ENCODE data around the gene SOX13. TPM values are rescaled to one million over a fixed set of nuclear protein-coding genes. Genes with fewer than 3 reads are reported as not detected.

The SOX13 gene
- total RNA-seq, 2 donors from 2014 or later, result 91.9 to 95.9 TPM

DNA sequence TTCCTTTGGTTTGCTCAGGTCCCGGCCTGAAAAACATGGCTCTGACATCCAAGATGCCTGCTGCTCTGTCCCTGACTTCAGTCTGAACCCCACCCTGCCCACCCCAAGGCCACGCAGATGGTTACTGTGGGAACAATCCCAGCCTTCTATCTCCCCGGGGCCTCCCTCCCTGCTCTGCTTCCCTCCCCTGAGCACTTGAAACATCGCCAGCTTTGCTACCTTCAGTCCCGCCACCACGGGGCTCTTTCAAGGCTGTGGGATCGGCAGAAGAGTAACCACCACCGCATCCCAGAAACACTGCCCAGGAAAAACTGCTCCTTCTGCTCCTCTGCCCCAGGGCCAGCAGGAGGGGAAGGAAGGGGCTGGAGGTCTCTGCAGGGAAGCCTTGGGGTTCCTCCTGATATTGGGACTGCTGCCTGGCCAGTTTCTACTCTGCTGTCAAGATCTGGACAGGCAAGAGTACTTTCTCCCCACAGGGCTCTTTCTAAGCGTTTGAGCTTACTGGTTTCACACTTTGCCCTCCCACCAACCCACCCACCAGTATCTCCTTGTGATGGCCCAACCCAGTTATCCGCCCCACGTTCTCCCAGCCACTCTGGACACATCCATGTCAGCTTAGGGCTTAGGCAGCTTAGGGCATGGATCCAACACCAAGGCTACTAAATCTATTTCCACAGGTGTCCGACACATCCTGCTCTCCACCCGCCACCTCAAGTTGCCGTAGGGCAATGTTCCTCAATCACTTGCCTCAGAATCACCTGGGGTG is 70.5 kb downstream of the SOX13 start:
- no peak overlapping the region for H3K27ac ChIP-seq
- no peak for DNase-seq (ENCODE audit: low spot score)
- no peak overlapping the region for H3K4me3 ChIP-seq
- no peaks in the 10 kb centered on the region for H3K4me1 ChIP-seq (replicated peaks)
- H3K36me3 ChIP-seq, result no peaks in the 10 kb centered on the region
- intact Hi-C loops (cut with DNase I), result no loop called here
- WGBS, result 70% methylated on average over 14 of the region's 14 CpGs
- no peaks in the 10 kb centered on the region for H3K9me3 ChIP-seq
- no peak for TF ChIP-seq POLR2AphosphoS5 (IDR thresholded peaks at IDR 0.05)
- TF ChIP-seq, protein P1, sequence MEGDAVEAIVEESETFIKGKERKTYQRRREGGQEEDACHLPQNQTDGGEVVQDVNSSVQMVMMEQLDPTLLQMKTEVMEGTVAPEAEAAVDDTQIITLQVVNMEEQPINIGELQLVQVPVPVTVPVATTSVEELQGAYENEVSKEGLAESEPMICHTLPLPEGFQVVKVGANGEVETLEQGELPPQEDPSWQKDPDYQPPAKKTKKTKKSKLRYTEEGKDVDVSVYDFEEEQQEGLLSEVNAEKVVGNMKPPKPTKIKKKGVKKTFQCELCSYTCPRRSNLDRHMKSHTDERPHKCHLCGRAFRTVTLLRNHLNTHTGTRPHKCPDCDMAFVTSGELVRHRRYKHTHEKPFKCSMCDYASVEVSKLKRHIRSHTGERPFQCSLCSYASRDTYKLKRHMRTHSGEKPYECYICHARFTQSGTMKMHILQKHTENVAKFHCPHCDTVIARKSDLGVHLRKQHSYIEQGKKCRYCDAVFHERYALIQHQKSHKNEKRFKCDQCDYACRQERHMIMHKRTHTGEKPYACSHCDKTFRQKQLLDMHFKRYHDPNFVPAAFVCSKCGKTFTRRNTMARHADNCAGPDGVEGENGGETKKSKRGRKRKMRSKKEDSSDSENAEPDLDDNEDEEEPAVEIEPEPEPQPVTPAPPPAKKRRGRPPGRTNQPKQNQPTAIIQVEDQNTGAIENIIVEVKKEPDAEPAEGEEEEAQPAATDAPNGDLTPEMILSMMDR (IDR thresholded peaks at IDR 0.05), result no peak
- no peak for TF ChIP-seq POLR2A (IDR thresholded peaks at IDR 0.05)
- no peaks in the 10 kb centered on the region for H3K27me3 ChIP-seq (replicated peaks; ENCODE audit: insufficient read depth)

DNA sequence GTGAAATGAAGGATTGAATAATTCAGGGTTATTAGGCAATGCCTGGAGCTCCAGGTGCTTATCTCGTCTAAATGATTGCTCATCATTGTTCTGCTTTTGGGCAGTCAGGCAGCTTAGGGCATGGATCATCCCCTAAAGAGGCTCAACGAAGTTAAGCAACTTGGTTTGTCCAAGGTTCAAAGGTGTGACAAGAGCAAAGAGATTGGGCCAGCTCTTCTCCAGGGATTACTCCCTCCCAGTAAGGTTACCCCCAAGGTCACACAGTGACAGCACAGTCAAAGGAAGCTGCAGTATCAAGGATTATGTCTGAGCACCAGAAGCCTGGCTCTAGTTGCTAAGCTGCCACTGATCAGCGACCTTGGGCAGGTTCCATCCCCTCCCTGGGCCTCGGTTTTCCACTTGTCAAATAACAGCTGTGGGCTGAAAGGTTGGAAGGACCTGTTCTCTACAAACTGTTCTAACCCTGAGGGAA is 72.2 kb downstream of the SOX13 start:
- H3K36me3 ChIP-seq, result no peaks in the 10 kb centered on the region
- no peak for DNase-seq (ENCODE audit: low spot score)
- no peaks in the 10 kb centered on the region for H3K9me3 ChIP-seq
- intact Hi-C loops (cut with DNase I), result no loop called here
- no peak overlapping the region for H3K4me3 ChIP-seq
- TF ChIP-seq POLR2A (IDR thresholded peaks at IDR 0.05), result no peak
- no peak for TF ChIP-seq POLR2AphosphoS5 (IDR thresholded peaks at IDR 0.05)
- TF ChIP-seq, protein P1 (IDR thresholded peaks at IDR 0.05), result no peak
- H3K27ac ChIP-seq, result no peak overlapping the region
- H3K4me1 ChIP-seq (replicated peaks), result no peaks in the 10 kb centered on the region
- WGBS, result 65% methylated on average over 4 of the region's 4 CpGs
- no peaks in the 10 kb centered on the region for H3K27me3 ChIP-seq (replicated peaks; ENCODE audit: insufficient read depth)

DNA sequence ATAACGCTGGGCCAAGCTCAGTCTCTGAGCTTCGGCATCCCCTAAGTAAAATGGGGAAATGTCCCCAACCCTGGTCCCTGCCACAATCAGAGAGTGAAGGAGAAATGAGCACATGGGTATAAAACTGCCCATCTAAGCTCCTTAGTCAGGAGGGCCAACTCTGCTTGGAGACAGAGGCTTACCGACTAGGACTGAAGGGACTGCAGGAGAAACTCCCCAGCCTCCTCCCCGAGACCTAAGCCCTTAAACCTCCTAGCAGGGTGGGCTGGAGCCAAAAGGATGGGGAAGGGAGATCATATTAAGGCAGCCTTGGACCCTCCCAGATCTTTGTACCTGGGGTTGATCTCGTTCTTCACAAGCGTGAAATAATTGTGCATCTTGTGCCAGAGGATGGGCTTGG is 73.4 kb downstream of the SOX13 start:
- TF ChIP-seq POLR2AphosphoS5 (IDR thresholded peaks at IDR 0.05) (no peak), POLR2A (IDR thresholded peaks at IDR 0.05) (no peak)
- TF ChIP-seq, protein P1 (IDR thresholded peaks at IDR 0.05), result no peak

DNA sequence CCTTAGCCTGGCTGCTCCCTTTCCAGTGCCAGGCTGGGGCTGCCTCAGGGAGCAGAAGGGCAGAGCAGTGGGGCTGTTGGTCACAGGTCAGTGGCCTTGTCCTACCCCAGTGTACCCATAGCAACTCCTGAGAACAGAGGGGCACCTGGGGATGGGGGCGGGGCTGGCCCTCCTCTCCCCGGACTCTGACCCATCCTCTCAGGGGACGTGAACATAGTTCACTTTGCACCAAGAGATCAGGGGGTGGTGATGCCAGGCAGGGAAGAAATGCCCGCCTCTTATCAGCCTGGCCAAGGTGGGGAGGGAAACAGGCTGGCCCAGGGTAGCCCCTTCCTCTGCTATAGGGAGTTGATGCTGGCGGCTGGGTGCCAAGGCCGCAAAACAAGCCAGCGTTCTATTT is 74.0 kb downstream of the SOX13 start:
- WGBS, result 88% methylated on average over 7 of the region's 7 CpGs
- Histone ChIP-seq H3K4me1 (replicated peaks) (no peaks in the 10 kb centered on the region), H3K27me3 (replicated peaks; ENCODE audit: insufficient read depth) (no peaks in the 10 kb centered on the region), H3K36me3 (no peaks in the 10 kb centered on the region), H3K27ac (no peak overlapping the region), H3K9me3 (no peaks in the 10 kb centered on the region), H3K4me3 (no peak overlapping the region)
- intact Hi-C loops (cut with DNase I), result no loop called here
- DNase-seq (ENCODE audit: low spot score), result no peak
- TF ChIP-seq POLR2AphosphoS5 (IDR thresholded peaks at IDR 0.05), result no peak
- TF ChIP-seq POLR2A (IDR thresholded peaks at IDR 0.05), result no peak
- TF ChIP-seq, protein P1 (IDR thresholded peaks at IDR 0.05), result no peak

More for the DNA sequence above, 73.4 kb downstream of the SOX13 start:
- DNase-seq (ENCODE audit: low spot score), result no peak
- Histone ChIP-seq H3K4me3 (no peak overlapping the region), H3K36me3 (no peaks in the 10 kb centered on the region), H3K27me3 (replicated peaks; ENCODE audit: insufficient read depth) (no peaks in the 10 kb centered on the region), H3K9me3 (no peaks in the 10 kb centered on the region), H3K27ac (no peak overlapping the region), H3K4me1 (replicated peaks) (no peaks in the 10 kb centered on the region)
- WGBS, result 76% methylated on average over 6 of the region's 6 CpGs
- intact Hi-C loops (cut with DNase I), result no loop called here
